ENCODE measurements around the gene GSC2.

The GSC2 gene

GRCh38 chr22:19152942-19153883, 3.1 kb upstream of the GSC2 start:
- DNase-seq (ENCODE audit: low read depth): no peak

DNA sequence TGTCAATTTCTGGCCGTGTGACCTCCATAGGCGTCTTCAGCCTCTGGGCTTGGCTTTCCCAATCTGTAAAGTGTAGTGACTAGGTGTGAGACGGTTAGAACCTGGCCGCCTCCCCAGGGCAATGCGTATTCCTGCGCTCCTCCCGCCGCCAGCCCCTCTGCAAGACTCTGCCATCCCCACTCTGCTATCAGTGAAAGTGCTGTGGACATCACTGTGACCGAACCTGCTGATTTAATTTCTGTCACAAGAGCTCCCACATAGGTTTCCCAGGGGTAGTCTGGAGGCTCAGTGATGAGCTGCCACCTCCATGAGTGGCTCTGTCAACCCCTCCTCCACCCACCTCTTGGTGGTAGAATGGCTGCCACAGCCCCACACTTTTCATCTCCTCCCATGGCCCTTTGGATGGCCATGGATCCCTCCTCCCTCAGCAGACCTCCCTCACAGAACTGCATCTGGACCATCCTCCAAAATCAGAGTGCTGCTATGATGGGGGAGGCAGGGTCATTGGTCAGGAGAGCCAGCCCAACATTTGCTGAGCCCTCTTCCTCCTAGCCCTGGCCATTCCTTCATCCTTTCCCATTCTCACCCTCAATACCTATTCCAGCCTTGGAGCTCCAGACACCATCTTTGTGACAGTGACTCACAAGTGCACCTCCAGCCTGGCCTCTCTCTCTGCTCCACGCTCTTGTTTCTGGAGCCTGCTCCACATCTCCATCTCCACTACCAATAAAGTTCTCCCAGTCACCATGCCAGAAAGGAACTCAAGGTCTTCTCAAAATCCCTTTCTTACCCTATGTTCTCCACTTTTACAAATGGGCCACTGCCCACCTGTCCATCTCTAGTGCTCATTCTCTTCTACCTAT, 1.5 kb upstream of the GSC2 start:
- DNase-seq (ENCODE audit: low read depth): no peak

DNA sequence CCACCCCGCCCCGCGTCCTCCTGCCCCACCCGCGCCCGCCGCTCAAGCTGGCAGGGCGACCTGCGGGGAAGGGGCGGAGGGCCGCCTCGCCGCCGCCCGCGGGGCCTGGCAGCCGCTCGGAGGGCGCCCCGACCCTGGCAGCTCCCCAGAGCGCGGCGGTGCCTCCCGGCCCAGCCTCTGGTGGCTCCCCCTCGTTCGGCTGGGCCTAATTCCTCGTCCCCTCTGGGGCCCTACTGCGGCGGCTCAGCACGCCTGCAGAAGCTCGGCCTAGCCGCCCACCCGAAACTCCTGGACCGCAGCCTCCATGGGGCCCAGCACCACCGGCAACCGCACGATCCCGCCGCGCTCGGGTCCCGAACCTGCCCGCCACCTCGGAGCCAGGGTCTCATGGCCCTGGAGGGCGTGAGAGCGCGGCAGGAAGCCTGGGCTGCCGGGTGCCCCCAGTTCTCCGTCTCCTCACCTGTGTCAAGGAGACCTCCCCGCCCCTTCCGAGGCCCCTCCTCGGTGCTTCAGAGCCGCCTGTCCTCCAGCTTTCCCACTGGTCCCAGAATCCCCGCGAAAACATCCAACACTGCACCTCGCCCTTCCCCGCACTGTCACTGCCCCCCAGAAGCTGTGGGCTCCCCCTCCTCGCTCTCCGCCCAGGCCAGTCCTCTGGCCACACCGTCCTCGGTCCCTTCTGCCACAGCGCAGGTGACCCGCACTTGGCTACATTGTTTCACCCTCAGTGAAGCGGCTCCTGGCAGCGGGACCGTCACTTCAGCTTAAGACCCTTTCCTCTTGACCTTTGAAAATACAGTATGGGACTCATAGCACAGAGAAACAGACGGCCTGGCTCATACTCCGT, 613 bp upstream of the GSC2 start:
- no peak for DNase-seq (ENCODE audit: low read depth)

- no peak for DNase-seq (ENCODE audit: low read depth)
Observed at GRCh38 chr22:19149047-19149883, 827 bp downstream of the GSC2 start.

DNA sequence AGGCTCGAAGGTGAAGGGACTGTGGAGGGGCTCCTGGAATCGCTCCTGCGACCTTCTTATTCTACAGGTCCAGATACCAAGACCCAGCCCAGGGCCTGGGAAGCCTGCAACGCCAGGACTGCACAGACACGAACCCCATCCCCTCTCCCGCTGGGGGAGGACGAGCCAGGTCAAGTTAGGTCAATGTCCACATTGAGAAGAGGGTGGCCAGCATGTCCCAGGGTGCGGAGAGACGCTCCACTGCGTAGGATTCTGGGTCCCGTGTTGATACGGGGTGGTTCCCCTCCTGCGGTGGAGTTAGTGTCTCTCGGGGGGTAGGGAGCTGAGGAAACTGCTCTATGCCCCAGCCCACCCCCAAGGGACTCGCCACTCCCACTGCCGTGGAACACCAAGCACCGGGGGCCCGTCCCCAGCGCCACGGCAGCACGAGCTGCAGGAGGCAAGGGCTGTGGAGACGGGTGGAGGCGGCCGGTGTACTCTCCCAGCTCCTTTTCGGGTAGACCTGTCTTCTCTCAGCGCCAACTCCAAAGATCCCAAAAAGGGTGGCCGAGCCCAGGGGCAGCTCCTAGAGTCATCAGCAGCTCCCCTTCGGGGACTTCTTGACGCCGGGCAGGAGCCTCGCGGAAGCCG, 1.6 kb downstream of the GSC2 start:
- no peak for DNase-seq (ENCODE audit: low read depth)

DNA sequence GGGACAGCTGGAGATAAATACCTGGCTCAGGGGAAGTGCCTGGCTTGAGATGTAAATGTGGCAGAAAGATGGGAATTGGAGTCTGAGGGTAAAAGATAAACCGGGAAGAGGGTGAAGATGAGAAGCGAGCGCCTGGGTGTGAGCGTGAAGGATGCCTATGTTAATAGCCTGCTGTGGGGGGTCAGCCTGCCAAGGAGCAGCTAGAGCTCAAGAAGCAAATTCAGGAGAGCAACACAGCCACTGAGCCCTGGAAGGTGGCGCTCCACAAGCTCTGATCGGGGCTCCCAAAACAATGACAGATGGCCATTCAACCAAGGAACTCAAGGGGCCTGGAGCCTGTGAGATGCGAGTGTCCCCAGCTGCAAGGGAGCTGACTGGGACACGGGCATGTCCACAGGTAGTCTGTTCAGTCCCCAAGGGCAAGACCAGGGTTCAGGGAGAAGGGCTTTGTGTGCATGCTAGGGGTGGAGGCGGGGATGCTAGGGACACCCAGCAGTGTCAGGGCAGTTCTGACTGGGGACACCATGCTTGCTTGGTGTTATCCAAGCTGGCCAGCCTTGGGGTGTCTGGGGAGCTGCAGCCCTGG, 2.8 kb downstream of the GSC2 start:
- DNase-seq (ENCODE audit: low read depth): no peak

GRCh38 chr22:19146215-19146968, 3.7 kb downstream of the GSC2 start:
- no peak for DNase-seq (ENCODE audit: low read depth)

DNA sequence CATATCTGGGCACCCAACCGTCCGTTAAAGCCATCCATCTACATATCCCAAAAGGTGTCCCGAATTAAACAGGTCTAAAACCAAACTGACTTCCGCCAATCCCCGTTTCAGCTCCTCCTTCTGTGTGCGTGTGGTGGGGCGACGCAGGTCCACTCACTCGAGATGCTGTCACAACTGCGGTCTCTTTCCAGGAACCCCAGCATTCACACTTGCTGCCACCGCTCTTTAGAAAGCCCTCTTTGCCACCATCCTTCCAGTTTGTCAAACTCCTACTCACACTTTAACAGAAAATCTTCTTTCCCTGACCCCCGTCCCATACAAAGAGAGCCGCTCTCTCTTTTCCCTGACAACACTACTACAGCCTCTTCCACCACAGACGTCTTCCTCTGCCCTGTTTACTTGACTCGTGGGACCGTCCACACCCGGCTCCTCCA, 6.1 kb downstream of the GSC2 start:
- DNase-seq (ENCODE audit: low read depth): peak; percentile 30

- no peak for DNase-seq (ENCODE audit: low read depth)
Observed at GRCh38 chr22:19143212-19143611, 6.9 kb downstream of the GSC2 start.

DNA sequence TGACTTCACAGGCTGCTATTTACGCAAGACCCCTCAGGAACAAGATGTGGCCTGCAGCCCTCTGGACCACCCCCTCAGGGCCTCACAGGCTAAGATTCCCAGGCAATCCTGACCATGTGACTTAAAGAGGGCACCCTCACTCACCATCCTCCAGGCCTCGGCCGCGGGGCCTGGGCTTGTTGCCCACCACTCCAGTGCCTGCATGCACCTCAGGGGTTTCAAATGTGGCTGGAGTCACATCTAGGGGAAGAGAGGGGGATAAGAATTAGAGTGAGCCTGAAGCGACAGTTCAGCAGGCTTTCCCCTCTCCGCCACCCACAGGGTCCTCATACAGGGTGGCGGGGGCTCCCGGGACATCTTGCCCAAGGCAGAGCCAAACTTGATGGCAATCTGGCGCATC, 7.7 kb downstream of the GSC2 start:
- no peak for DNase-seq (ENCODE audit: low read depth)

DNA sequence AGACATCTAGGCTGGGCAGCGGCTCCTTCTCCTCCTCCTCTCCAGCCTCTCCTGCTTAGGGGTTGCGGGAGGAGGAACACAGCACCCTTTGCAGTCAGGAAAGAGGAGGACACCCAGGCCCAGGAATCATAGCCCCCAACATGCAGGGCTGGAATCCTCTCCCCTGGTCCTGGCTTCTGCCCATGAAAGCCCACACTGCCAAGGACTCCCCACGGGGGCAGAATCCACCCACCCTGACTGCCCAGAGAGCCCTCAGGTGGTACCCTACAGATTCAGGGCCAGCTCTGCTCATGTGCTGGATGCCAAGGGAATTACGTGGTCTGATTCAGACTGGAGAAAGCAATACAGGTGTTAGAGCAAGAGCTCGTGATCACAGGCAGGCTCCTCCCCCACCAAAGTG, 10.1 kb downstream of the GSC2 start:
- DNase-seq (ENCODE audit: low read depth): no peak

DNA sequence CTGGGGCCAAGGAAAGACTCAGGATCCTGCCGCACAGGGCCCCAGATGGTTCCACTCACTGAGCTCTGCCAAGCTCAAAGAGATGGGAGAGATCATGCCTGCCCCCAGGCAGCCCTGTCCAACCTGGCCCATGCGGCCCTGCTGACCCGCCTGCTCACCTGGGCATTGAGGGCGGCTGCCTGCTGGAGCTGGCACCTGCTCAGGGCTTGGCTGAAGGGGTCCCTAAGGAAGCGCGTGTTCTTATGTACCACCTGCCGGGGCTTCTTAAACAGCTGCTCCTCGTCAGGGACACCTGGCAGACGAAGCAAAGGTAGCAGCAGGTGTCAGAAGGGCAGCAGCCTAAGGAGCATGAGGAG, 11.1 kb downstream of the GSC2 start:
- no peak for DNase-seq (ENCODE audit: low read depth)

DNA sequence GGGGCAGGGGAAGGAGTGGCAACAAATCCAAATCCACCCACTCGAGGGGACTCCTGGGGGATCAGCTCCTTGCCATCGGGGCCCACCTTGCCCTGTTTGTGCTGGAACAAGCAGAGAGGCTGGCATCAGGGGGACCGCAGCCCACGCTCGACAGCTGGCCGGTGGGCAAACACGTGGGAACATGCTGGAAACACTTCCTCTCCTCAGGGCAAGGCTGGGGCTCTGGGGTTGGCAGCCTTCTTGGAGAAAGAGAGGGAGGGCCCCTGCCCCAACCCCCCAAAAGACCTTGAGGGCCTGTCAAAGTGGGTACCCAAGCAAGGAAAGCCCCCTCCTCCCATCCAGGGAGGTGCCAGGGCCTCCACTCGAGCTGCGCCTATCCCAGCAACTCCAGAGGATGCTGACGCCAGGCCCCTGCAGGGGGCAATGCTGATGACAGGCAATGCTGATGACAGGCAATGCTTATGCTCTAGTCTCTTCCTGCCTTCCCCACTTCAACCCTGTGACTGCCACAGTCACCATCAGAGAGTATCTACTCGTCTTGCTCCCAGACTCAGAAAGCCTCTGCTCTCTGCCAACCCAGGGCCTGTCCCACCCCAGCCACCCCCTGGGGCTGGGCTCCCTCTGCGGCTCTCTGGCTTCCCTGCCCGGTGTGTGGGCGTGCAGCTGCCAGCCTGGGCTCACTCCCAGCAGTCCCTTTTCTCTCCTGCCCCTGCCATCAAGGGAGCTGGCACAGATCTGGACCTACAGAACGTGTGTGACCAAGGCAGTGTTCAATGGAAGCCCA, 11.7 kb downstream of the GSC2 start:
- DNase-seq (ENCODE audit: low read depth): no peak

- DNase-seq (ENCODE audit: low read depth): no peak
Observed at GRCh38 chr22:19137384-19138216, 12.5 kb downstream of the GSC2 start.

- DNase-seq (ENCODE audit: low read depth): no peak
Observed at GRCh38 chr22:19136915-19137314, 13.2 kb downstream of the GSC2 start.

GRCh38 chr22:19134874-19135273, 15.2 kb downstream of the GSC2 start:
- no peak for DNase-seq (ENCODE audit: low read depth)

DNA sequence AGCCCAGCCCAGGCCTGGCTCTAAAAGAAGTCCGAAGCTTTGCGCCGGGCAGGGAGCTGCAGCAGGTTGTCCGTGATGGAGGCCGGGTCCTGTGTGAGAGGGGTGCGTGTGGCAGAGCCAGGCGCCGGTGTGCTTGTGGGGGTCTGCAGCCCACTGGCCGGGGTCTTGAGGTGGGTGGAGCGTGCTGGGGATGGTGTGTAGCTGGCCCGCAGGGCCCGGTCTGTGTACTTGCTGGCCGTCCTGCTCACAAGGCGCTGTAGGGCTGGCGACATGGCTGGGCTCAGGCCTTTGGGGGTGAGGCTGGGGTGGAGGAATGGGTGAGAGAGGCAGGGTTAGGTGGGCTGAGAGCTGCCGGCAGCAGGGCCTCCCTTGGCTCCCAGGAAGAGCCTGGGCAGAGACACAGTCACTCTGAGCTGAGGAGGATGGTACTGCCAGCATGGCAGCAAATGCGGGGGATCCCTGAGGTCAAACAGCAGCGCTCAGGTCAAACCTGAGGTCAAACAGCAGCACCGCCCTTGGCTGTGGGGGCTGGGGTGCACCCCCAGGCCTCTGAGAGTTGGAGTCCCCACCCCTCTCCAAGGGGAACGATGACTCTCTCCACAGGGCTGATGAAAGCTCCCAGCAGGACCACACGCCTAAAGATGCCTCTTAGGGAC, 15.8 kb downstream of the GSC2 start:
- DNase-seq (ENCODE audit: low read depth): no peak

Measured in activated T-cell treated with anti-CD3 and anti-CD28 coated beads for 24 hours (primary cell).